Measurements from ENCODE around the gene MASP2.
A peak's percentile ranks its signal among the peaks of the same experiment; 100 is the strongest.
"Not testable (repeated sequence)": the region's sequence is repeated elsewhere in the genome, so short reads cannot be mapped to it uniquely, and the experiment has no call there.

The MASP2 gene

GRCh38 chr1:11046625-11047365, at the start of gene MASP2:
MASP2 (minus strand) TSS chr1:11047239; CDS start chr1:11047207, 32 bp downstream.
- no peaks in the 10 kb centered on the region for H3K36me3 Mint-ChIP-seq
- no peaks in the 10 kb centered on the region for H3K9me3 Mint-ChIP-seq (ENCODE audit: low read depth)
- H3K27me3 Mint-ChIP-seq, result no peaks in the 10 kb centered on the region
- H3K27ac Mint-ChIP-seq, result no peak within 1 kb of the TSS
- no peaks in the 10 kb centered on the region for H3K4me1 Mint-ChIP-seq (ENCODE audit: low read depth)
- no peak within 1 kb of the TSS for H3K4me3 Mint-ChIP-seq

DNA sequence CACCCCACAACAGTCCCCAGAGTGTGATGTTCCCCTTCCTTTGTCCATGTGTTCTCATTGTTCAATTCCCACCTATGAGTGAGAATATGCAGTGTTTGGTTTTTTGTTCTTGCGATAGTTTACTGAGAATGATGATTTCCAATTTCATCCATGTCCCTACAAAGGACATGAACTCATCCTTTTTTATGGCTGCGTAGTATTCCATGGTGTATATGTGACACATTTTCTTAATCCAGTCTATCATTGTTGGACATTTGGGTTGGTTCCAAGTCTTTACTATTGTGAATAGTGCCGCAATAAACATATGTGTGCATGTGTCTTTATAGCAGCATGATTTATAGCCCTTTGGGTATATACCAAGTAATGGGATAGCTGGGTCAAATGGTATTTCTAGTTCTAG, 36.7 kb upstream of the MASP2 start:
- H3K4me3 Mint-ChIP-seq; H3K27ac Mint-ChIP-seq; H3K27me3 Mint-ChIP-seq; H3K4me1 Mint-ChIP-seq (ENCODE audit: low read depth); H3K9me3 Mint-ChIP-seq (ENCODE audit: low read depth): not testable (repeated sequence)
- H3K36me3 Mint-ChIP-seq, result peaks cover 14% of the 10 kb centered on the region

DNA sequence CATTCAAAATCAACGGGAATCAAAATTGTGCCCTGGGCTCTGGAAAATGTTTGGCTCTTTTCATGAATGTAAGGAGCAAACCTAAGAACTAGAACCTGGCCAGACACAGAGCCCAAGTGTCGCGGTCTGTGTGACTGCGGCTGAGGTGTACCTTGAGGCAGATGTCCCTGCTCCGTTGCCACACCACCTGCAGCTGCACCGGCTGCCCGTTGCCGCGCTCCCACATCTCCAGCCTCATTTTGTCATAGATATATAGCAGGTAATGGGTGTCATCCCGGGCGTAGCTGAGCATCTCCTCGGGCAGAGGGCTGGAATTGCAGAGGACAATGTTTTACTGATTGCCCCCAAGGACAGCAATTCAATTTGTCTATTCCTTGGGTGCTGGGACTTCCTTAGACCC, 33.9 kb upstream of the MASP2 start:
- no peaks in the 10 kb centered on the region for H3K4me1 Mint-ChIP-seq (ENCODE audit: low read depth)
- no peaks in the 10 kb centered on the region for H3K9me3 Mint-ChIP-seq (ENCODE audit: low read depth)
- no peak overlapping the region for H3K4me3 Mint-ChIP-seq
- H3K27me3 Mint-ChIP-seq, result no peaks in the 10 kb centered on the region
- H3K27ac Mint-ChIP-seq, result no peak overlapping the region
- peaks cover 6% of the 10 kb centered on the region for H3K36me3 Mint-ChIP-seq

DNA sequence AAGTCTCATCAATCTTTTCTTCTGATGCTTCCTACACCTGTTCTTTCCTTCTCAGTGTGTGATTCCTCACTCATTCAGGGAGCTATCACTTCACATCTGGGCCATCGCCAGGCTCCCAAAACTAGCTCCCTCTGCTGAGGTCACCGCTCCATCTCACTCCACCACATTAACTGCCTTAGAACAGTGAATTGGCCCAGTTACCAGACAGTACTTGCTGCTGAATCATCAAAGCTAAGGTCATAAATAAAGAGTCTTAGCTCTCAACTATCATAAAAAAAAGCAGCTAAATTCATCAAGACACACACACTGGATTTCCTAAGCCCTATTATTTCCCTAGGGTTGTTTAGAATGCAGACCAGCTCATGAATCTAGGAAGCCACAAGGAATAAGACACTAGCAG, 31.6 kb upstream of the MASP2 start:
- Mint-ChIP-seq H3K9me3 (ENCODE audit: low read depth) (no peaks in the 10 kb centered on the region), H3K4me1 (ENCODE audit: low read depth) (no peaks in the 10 kb centered on the region), H3K27ac (no peak overlapping the region), H3K27me3 (no peaks in the 10 kb centered on the region), H3K36me3 (peaks cover 3% of the 10 kb centered on the region), H3K4me3 (no peak overlapping the region)

DNA sequence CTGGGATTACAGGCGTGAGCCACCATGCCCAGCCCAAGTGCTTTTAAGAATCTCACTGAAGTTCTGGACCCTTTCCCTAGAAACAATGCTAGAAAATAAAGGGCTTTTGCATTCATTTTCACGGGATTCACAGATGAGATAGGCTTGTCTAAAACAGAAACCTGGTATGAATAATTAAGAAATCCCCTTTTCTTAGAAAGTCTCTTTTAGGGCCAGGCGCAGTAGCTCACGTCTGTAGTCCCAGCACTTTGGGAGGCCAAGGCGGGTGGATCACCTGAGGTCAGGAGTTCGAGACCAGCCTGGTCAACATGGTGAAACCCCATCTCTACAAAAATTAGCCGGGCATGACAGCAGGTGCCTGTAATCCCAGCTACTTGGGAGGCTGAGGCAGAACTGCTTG, 26.4 kb upstream of the MASP2 start:
- not testable (repeated sequence) for H3K27ac Mint-ChIP-seq; H3K4me1 Mint-ChIP-seq (ENCODE audit: low read depth); H3K4me3 Mint-ChIP-seq; H3K9me3 Mint-ChIP-seq (ENCODE audit: low read depth); H3K36me3 Mint-ChIP-seq; H3K27me3 Mint-ChIP-seq

DNA sequence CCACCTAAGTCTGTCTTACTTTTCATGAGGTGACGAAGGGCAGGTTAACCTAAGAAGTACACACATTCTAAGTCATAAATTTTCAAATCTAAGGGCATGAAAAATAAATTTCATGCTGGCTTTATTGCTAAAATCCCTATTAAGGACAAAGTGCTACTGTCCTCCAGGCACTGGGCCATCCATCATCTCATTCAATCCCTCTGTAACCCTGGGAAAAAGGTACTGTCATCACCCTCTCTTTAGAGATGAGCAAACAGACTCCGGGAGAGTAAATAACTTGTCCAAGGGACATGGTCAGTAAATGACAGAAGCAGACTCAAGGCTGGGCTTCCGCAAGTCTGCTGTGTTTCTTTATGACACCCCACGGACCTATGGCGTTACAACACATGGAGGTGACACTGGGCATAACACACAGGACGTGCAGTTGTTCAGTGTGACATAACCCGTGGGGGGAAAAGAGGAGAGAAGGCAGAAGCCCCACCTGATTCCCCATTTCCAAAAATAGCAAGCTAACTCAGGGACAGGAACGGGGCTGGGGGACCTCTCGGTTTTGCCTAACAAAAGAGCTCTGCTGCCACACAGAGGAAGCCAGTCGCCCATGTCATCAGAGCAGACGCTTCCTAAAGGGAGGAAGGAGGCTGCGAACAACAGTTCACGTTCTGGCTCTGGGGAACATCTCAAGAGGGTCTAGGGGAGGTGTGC, 25.3 kb upstream of the MASP2 start:
- Mint-ChIP-seq H3K9me3 (ENCODE audit: low read depth) (no peaks in the 10 kb centered on the region), H3K27ac (no peak overlapping the region), H3K27me3 (no peaks in the 10 kb centered on the region), H3K4me3 (no peak overlapping the region), H3K36me3 (peaks cover 2% of the 10 kb centered on the region), H3K4me1 (ENCODE audit: low read depth) (peaks cover 2% of the 10 kb centered on the region)

DNA sequence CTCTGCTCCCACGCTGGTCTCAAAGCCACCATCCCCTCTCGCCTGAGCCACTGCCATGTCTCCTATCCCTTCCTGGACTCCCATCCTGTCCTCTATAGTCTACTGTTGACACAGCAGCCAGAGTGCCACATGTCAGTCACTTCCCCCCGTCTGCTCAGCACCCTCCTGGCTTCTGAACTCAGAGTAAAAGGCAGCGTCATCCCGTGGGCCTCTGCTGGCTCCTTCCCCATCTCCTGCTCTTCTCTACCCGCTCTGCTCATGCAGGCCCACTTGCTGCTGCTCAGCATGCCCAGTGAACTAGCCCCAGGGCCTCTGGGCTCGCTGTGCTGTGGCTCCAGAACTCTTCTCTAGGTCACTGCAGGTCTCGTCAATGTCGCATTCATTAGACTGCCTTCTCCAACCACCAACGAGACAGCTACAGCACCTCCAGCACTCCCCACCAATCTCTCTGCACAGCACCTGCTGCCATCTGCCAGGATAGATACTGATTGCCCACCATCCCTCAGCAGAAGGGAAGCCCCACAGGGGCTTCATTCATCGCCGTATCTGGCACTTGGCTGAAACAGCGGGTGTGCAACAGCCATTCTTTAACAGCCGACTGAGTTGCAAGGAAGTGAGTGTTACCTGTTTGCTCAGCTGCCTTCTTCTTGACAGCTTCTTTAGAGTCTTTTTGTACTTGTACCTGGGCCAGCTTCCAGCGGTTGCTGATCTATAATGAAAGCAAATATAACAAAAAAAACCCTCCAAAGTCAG, 24.6 kb upstream of the MASP2 start:
- H3K27ac Mint-ChIP-seq, result peak overlapping the region; percentile 75
- no peaks in the 10 kb centered on the region for H3K9me3 Mint-ChIP-seq (ENCODE audit: low read depth)
- no peak overlapping the region for H3K4me3 Mint-ChIP-seq
- H3K36me3 Mint-ChIP-seq, result peaks cover 3% of the 10 kb centered on the region
- H3K27me3 Mint-ChIP-seq, result no peaks in the 10 kb centered on the region
- H3K4me1 Mint-ChIP-seq (ENCODE audit: low read depth), result peaks cover 2% of the 10 kb centered on the region

DNA sequence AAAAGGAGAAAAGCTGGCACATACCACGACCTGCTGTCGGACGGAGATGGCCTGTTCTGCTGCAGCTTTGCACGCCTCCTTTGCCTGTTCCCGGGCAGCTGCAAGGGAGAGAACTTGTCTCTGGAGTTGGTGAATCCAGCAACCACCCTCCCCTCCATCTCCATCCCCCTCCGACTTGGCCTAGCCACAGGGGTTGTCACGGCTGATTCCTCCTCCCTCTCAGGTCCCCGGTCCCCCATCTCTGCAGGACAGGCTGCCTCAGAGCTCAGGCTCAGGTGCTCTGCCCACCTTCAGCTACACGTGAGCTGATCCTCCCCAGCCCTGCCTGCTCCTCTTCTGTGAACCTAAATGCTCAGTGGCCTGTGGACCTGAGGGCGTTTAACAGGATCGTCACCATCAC, 23.8 kb upstream of the MASP2 start:
- peaks cover 2% of the 10 kb centered on the region for H3K4me1 Mint-ChIP-seq (ENCODE audit: low read depth)
- H3K27me3 Mint-ChIP-seq, result no peaks in the 10 kb centered on the region
- peak overlapping the region; percentile 75 for H3K27ac Mint-ChIP-seq
- no peak overlapping the region for H3K4me3 Mint-ChIP-seq
- no peaks in the 10 kb centered on the region for H3K9me3 Mint-ChIP-seq (ENCODE audit: low read depth)
- peaks cover 4% of the 10 kb centered on the region for H3K36me3 Mint-ChIP-seq

GRCh38 chr1:11068600-11069473, 21.8 kb upstream of the MASP2 start:
- Mint-ChIP-seq H3K9me3 (ENCODE audit: low read depth) (no peaks in the 10 kb centered on the region), H3K27me3 (no peaks in the 10 kb centered on the region), H3K36me3 (peaks cover 4% of the 10 kb centered on the region), H3K27ac (peak overlapping the region; percentile 81), H3K4me1 (ENCODE audit: low read depth) (peaks cover 2% of the 10 kb centered on the region), H3K4me3 (no peak overlapping the region)

DNA sequence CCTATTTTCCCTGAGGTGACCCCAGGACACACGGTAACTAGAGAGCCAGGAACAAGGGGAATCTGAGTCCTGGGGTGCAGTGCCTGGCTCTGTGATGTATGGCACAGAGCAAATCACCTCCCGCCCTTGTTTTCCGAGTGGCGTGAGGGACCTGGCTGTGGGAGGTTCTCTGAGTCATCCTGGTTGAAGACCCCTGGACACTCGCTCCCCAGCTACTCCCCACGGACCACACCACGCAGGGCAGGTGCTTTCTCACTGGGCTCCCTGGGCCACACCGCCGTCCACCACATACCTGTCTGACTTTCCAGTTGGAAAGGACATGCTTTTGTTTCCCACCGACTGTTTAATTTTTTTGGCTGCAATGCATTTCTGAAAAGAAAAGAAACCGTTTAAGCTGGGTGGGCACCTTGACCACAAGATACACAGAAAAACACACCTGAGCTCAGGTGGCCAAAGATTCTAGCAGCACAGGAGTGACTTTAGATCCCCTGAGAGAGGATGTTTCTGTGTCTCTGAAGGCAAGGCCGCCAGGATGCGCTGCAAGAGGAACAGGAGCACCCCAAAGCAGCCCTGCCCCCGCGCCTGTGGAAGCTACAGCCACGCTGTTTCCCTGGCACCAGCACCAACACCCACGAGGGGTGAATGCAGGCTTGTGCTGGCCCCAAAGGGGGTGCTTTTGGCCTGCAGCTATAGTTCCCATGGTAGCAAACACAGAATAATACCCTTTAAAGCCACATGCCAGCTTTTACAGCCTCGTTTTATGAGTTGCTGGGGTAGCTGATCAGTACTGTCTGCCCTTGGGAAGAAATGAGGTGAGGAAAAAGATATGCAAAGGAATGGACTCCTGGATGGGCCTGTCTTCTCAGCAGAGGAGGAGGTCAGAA, 20.9 kb upstream of the MASP2 start:
- H3K4me1 Mint-ChIP-seq (ENCODE audit: low read depth), result peaks cover 6% of the 10 kb centered on the region
- H3K27me3 Mint-ChIP-seq, result no peaks in the 10 kb centered on the region
- H3K36me3 Mint-ChIP-seq, result peaks cover 4% of the 10 kb centered on the region

DNA sequence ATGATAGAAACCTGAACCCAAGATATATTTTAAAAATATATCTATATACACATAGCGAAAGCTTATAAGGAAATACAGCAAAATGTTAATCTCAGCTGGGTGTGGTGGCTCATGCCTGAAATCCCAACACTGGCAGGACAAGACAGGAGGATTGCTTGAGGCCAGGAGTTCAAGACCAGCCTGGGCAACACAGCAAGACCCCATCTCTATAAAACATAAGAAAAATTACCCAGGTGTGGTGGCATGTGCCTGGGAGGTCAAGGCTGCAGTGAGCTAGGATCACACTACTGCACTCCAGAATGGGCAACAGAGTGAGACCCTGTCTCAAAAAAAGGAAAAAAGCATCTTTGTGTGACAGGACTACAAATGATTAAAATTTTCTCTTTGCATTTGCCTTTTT, 18.8 kb upstream of the MASP2 start:
- H3K36me3 Mint-ChIP-seq, result peaks cover 4% of the 10 kb centered on the region
- H3K4me3 Mint-ChIP-seq, result no peak overlapping the region
- no peaks in the 10 kb centered on the region for H3K9me3 Mint-ChIP-seq (ENCODE audit: low read depth)
- H3K27me3 Mint-ChIP-seq, result no peaks in the 10 kb centered on the region
- H3K4me1 Mint-ChIP-seq (ENCODE audit: low read depth), result peaks cover 23% of the 10 kb centered on the region
- no peak overlapping the region for H3K27ac Mint-ChIP-seq

More for the DNA sequence above, 20.9 kb upstream of the MASP2 start:
- H3K9me3 Mint-ChIP-seq (ENCODE audit: low read depth), result no peaks in the 10 kb centered on the region
- H3K27ac Mint-ChIP-seq, result no peak overlapping the region
- no peak overlapping the region for H3K4me3 Mint-ChIP-seq

GRCh38 chr1:11064942-11065341, 17.9 kb upstream of the MASP2 start:
- no peaks in the 10 kb centered on the region for H3K27me3 Mint-ChIP-seq
- H3K4me3 Mint-ChIP-seq, result no peak overlapping the region
- H3K9me3 Mint-ChIP-seq (ENCODE audit: low read depth), result no peaks in the 10 kb centered on the region
- no peak overlapping the region for H3K27ac Mint-ChIP-seq
- peaks cover 26% of the 10 kb centered on the region for H3K4me1 Mint-ChIP-seq (ENCODE audit: low read depth)
- peaks cover 4% of the 10 kb centered on the region for H3K36me3 Mint-ChIP-seq

GRCh38 chr1:11063937-11064537, 17.0 kb upstream of the MASP2 start:
- not testable (repeated sequence) for H3K4me3 Mint-ChIP-seq; H3K36me3 Mint-ChIP-seq; H3K27me3 Mint-ChIP-seq; H3K9me3 Mint-ChIP-seq (ENCODE audit: low read depth)
- Mint-ChIP-seq H3K4me1 (ENCODE audit: low read depth) (peaks cover 24% of the 10 kb centered on the region), H3K27ac (peak overlapping the region; percentile 83)

All from activated naive CD8-positive, alpha-beta T cell (primary cell).